ENCODE results near the gene FKBP2. TPM values are rescaled to one million over a fixed set of nuclear protein-coding genes. Genes with fewer than 3 reads are reported as not detected.
A peak's percentile ranks its signal among the peaks of the same experiment; 100 is the strongest.

Gene FKBP2
- total RNA-seq, 1 experiment from 2014 or later, result 41.0 TPM

DNA sequence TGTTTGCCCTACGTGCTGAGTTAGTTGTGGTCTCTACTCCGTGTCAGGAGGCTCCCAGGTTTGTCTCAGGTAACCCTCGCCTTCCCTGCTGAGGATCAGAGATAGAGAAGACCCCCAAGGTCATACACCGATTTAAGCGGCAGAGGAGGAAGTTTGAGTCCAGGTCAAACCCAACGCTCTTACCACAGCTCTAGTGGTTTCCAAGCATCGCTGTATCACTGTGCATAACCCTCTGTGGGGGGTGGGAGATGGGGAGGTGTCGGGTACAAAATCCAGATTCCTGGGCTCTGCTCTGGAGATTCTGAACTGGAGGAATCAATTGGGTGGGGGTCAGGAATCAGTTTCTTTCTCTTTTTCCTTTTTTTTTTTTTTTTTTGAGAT lies 9.9 kb upstream of the FKBP2 start:
- H2AFZ ChIP-seq (ENCODE audit: low read length), result no peak overlapping the region

More for the DNA sequence above, 9.9 kb upstream of the FKBP2 start:
- Mint-ChIP-seq H3K27me3 (ENCODE audit: low read depth) (peaks cover 20% of the 10 kb centered on the region), H3K4me3 (peak overlapping the region; percentile 74 to 91), H3K4me1 (peaks cover 27 to 37% of the 10 kb centered on the region in 2 experiments), H3K9me3 (no peaks in the 10 kb centered on the region), H3K27ac (peak overlapping the region; percentile 54 to 88 (median 70); a peak in 3 of 7 replicates), H3K36me3 (ENCODE audit: insufficient read depth in 1 of 3, low read depth in 3 of 3) (peaks cover 3% of the 10 kb centered on the region in 3 experiments; a peak in 4 of 7 replicates)
- Histone ChIP-seq H3K14ac (ENCODE audit: insufficient read depth, low read length) (no peak overlapping the region; the same call in 1 of the 2 replicates), H3K9ac (ENCODE audit: extremely low read depth, insufficient read length, low read length) (no peak overlapping the region), H3K4me2 (ENCODE audit: insufficient read depth, insufficient read length, low read length) (peak overlapping the region; percentile 94), H2BK120ac (ENCODE audit: low read depth, low read length, poor library complexity, severe bottlenecking) (no peak overlapping the region), H3K79me1 (ENCODE audit: insufficient read depth, low read depth, low read length, poor library complexity, severe bottlenecking) (no peaks in the 10 kb centered on the region), H3K23ac (ENCODE audit: insufficient read length, low read depth, low read length) (no peak overlapping the region), H3K4me1 (ENCODE audit: insufficient read depth, low read length) (0 out of 2 replicates have a peak, but pooled peaks cover 3% of the 10 kb centered on the region), H3K27ac (ENCODE audit: insufficient read length, low read depth, low read length) (no peak overlapping the region), H4K20me1 (ENCODE audit: control insufficient read depth, insufficient read depth, insufficient read length) (no peaks in the 10 kb centered on the region), H3K4ac (ENCODE audit: low read depth, low read length) (no peak overlapping the region), H2BK15ac (ENCODE audit: low read depth, low read length) (no peak overlapping the region), H3K56ac (ENCODE audit: insufficient read length, low read depth, low read length) (no peak overlapping the region), H4K91ac (ENCODE audit: insufficient read length, low read depth, low read length) (no peak overlapping the region), H3K79me2 (ENCODE audit: insufficient read depth, low read length) (no peaks in the 10 kb centered on the region), H2AK5ac (ENCODE audit: insufficient read length, low read length) (no peak overlapping the region), H3K9me3 (ENCODE audit: control insufficient read depth, low read depth, low read length) (no peaks in the 10 kb centered on the region), H2BK20ac (ENCODE audit: low read depth, low read length, poor library complexity, severe bottlenecking) (no peak overlapping the region), H3K18ac (ENCODE audit: insufficient read length, low read depth, low read length) (no peak overlapping the region), H3T11ph (ENCODE audit: low read length) (no peak overlapping the region), H4K8ac (replicated peaks; ENCODE audit: insufficient read length, low read depth, low read length) (no peak overlapping the region), H3K27me3 (ENCODE audit: insufficient read depth, low read length) (no peaks in the 10 kb centered on the region; the same call in 1 of the 2 replicates), H4K5ac (ENCODE audit: insufficient read length, low read depth, low read length) (no peak overlapping the region), H3K23me2 (ENCODE audit: insufficient read length, low read depth, low read length, poor library complexity, severe bottlenecking) (peaks cover 29% of the 10 kb centered on the region), H2BK5ac (ENCODE audit: insufficient read length, low read length) (no peak overlapping the region), H2BK12ac (ENCODE audit: insufficient read length, low read depth, low read length) (no peak overlapping the region)
- DNase-seq, result no peak
- no CpG with 5 or more reads among the region's 8 CpGs for WGBS (ENCODE audit: extremely low coverage, insufficient read length, low lambda C conversion rate)
- TF ChIP-seq, protein P1, sequence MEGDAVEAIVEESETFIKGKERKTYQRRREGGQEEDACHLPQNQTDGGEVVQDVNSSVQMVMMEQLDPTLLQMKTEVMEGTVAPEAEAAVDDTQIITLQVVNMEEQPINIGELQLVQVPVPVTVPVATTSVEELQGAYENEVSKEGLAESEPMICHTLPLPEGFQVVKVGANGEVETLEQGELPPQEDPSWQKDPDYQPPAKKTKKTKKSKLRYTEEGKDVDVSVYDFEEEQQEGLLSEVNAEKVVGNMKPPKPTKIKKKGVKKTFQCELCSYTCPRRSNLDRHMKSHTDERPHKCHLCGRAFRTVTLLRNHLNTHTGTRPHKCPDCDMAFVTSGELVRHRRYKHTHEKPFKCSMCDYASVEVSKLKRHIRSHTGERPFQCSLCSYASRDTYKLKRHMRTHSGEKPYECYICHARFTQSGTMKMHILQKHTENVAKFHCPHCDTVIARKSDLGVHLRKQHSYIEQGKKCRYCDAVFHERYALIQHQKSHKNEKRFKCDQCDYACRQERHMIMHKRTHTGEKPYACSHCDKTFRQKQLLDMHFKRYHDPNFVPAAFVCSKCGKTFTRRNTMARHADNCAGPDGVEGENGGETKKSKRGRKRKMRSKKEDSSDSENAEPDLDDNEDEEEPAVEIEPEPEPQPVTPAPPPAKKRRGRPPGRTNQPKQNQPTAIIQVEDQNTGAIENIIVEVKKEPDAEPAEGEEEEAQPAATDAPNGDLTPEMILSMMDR (conservative IDR thresholded peaks at IDR 0.05), result no peak
